Measurements from ENCODE around the gene AGTR1.

Gene AGTR1

GRCh38 chr3:148718982-148719862, 21.5 kb downstream of the AGTR1 start:
- TF ChIP-seq CTCF (conservative IDR thresholded peaks at IDR 0.05) = peak; percentile 87
- TF ChIP-seq ZFX (IDR thresholded peaks at IDR 0.05) = no peak
- H3K27ac ChIP-seq = no peak overlapping the region

GRCh38 chr3:148720873-148721272, 23.2 kb downstream of the AGTR1 start:
- H3K27ac ChIP-seq = no peak overlapping the region
- TF ChIP-seq ZFX (IDR thresholded peaks at IDR 0.05) = no peak
- no peak for TF ChIP-seq CTCF (conservative IDR thresholded peaks at IDR 0.05)

GRCh38 chr3:148723631-148724030, 25.9 kb downstream of the AGTR1 start:
- no peak overlapping the region for H3K27ac ChIP-seq

GRCh38 chr3:148727231-148727630, 29.5 kb downstream of the AGTR1 start:
- TF ChIP-seq CTCF (conservative IDR thresholded peaks at IDR 0.05) = peak; percentile 88
- no peak for TF ChIP-seq ZFX (IDR thresholded peaks at IDR 0.05)
- H3K27ac ChIP-seq = no peak overlapping the region

More at GRCh38 chr3:148723631-148724030, 25.9 kb downstream of the AGTR1 start:
- no peak for TF ChIP-seq ZFX (IDR thresholded peaks at IDR 0.05)
- no peak for TF ChIP-seq CTCF (conservative IDR thresholded peaks at IDR 0.05)

GRCh38 chr3:148728753-148729152, 31.1 kb downstream of the AGTR1 start:
- no peak overlapping the region for H3K27ac ChIP-seq
- TF ChIP-seq CTCF (conservative IDR thresholded peaks at IDR 0.05) (no peak), ZFX (IDR thresholded peaks at IDR 0.05) (no peak)

- TF ChIP-seq CTCF (conservative IDR thresholded peaks at IDR 0.05) = no peak
- no peak for TF ChIP-seq ZFX (IDR thresholded peaks at IDR 0.05)
- no peak overlapping the region for H3K27ac ChIP-seq
These were observed 31.9 kb downstream of the AGTR1 start for GRCh38 chr3:148729476-148730055.

GRCh38 chr3:148730676-148731075, 33.0 kb downstream of the AGTR1 start:
- no peak overlapping the region for H3K27ac ChIP-seq
- TF ChIP-seq CTCF (conservative IDR thresholded peaks at IDR 0.05) (no peak), ZFX (IDR thresholded peaks at IDR 0.05) (no peak)

Data from C4-2B (cell line).